Amniotic stem cell (primary cell): ENCODE measurements around the gene HEYL.

Experiments
- DNase-seq: peaks from one replicate; lab custom pipeline; 2025; lab: John Stamatoyannopoulos, UW

Gene HEYL

DNA sequence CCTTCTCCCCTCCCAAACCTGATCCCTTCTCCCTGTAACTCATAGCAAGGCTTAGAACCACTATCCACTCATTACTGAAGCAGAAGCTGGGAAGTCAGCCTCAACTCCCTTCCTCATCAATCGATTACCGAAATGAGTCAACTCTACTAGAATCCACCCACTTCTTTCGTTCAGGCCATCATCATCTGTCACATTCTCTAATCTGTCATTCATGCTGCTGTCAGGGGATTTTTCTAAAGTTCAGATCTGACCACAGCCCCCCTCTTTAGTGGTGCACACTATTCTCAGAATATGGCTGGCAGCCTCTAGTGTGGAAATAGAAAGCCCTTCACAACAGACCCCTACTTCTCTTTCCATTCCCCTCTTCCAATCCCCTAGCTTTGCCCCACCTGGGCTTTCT lies 27.3 kb upstream of the HEYL start:
- no peak for DNase-seq

DNA sequence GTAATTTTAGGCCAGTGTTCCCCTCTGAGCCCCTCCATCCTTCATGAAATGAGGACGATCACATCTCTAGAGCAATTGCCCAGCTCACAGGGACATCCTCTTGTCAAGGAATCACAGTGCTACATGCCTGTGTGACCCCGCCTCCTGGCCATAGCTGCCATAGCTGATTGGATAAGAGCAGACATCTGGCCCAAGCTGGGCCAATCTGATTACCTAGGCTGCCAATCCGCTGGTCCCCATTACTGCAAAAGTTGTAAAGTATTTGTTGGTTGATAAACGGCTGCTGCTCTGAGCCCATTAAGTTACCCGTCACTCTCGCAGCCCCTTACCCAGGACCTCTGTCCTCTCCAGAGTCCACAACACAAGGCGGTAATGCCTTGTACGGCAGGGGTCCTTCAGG lies 24.1 kb upstream of the HEYL start:
- no peak for DNase-seq

DNA sequence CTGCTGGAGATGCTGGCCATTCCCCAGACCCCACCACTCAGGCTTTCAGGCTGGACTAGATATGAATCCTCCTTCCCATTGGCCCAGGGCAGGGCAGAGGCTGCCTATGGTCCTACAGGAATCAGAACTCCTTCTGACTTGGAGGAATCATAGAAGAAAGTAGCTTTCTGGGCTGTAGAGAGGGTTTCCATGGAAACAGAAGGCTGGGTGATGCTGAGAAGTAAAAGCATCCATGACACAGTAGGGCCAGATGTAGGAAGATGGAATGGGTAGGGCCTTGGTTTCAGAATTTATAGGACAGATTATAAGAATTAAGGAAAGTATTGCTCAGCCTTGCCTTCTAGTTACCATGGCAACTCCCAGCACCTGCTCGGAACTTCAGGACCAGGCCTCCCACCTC lies 23.4 kb upstream of the HEYL start:
- no peak for DNase-seq

DNA sequence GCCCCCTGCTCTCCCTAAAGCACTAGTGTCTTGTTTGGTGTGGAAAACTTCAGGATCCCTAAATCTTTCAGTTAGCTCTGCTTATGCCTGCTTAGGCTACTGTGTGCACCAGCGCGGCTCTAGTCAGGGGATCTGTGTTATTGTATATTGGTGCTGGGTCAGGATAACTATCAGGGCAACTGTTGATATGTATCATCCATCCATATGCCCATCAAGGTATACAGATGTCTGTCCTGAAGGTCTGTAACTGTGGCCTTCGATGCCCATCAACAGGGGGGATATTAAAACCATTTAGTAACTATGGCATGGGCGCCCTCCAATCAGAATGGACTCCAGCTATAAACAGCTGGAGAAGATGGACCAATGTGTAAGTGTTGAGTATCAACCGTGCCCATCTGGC lies 20.1 kb upstream of the HEYL start:
- DNase-seq, result no peak

DNA sequence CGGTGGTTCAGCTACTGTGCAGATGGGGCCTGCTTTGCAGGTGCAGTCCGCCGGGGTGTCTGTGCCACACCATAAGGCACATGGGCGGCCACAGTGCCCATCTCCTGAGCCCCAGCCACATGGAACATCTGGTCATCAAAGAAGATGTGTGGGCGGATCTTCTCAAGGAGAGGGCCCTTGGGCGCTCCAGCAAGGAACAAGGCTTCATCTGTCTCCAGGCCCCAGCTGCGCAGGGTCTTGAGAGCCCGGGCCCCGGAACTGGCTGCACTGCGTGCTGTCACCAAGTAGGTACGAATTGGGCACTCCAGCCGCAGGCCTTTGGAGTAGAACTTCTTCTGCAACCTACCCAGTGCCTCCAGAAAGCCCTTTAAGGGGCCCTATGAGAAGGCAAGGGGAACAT lies 19.7 kb upstream of the HEYL start:
- no peak for DNase-seq

DNA sequence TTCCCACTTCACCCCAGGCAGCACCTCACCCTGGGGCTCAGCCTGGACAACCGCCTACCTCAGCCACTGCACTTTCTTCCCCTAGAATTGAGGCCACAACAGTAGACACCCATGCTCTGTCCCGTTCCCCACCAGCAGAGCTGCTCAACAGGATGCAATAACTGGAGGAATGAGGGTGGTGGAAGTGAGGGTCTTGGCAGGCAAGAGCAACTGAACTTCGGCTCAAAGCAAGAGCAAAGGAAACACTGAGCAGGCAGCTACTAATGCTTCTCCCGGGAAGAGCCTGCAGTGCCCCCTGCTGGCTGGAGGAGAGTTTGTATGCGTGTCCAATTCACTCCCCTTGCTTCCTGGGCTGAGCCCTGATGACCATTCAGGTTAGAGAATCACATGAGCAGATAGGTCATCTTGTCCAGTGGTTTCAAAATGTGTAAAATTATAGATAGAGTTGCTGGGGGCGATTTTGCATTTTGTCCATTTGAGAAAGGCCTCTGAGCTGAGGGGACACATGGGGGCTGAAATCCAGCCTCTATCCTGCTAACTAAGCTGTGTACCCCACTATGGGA lies 18.6 kb upstream of the HEYL start:
- peak; percentile 37 for DNase-seq

DNA sequence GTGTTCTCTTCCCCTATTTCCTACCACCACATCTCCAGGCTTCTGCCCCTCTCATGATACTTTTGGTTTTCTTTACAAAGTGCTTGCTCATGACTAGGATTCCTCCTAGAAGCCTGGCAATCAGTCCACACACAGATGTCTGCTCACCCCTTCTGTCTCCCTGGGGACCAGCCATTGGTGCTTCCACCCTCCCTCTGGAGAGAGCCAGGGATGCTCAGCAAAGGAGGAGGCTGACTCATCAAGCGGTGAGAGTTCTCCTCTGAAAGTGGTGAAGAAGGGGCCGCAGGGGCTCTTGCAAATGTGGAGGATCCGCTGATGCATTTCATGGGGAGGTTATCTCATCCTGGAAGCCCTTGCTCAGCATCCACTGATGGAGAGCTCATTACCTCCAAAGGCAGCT lies 18.0 kb upstream of the HEYL start:
- DNase-seq, result no peak

DNA sequence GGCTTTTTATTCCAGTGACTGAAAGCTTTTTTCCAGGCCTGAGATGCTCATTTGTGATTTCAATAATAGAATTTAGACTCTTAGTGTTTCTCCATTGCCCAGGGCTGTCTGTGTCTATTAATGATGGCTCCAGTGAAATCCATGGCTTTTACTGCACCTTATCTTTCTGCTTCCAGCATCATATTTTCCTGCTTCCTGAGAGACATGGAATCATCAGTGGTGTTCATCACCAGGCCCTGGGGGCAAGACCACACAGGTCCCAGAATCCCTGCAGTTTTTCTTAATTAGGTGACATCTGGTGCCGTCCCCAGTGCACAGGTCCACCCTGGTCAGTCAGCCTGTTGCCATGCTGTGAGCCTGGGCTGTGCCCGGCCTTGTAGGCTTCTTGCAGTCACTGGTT lies 16.9 kb upstream of the HEYL start:
- DNase-seq, result no peak

DNA sequence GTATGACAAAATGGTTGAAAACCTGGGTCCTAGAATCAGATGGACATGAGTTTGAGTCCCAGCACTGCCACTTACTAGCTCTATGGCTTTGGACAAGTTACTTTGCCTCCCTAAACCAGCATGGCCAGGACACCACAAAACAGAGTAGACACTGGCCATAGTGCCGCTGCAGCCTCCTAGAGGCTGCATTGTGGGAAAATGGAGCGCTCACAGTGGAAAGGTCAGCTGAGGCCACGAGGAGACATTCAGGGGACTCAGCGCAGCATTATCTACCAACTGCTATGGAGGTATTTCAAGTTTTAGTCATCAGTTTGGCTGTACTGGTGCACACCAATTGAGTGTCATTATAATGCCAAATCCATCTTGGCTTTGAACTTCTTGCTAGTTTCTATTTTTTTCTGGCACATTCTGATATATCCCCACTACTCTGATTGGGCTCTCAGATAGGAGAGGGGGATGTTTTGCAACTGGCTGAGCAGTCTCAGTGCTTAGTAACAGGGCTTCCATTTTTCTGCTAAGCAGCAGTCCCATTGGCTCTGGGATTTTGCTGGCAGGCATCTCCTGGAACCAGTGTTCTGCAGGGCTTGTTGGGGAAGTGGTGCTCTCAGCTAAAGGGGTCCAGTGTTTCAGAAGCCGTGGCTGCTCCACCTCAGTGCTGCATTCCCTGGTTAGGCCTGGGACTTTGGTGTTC lies 16.3 kb upstream of the HEYL start:
- DNase-seq, result no peak

DNA sequence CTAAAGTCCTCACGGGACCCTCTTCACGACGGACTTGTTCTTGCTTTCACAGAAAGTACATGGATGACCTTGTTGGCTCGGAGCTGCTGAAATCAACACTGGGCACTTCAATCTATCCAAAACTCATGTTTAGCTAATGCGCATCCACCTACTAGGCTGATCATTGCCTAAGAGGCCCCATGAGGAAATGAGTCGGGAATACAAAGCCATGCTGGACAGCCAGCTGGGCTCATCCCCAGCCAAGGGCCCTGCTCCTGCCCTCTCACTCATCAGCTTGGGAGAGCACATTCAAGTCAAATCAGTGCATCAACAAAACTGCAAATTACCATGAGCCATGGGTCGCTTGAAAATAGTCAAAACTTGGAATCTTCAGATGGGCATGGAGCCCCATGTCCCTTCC lies 14.8 kb upstream of the HEYL start:
- no peak for DNase-seq

DNA sequence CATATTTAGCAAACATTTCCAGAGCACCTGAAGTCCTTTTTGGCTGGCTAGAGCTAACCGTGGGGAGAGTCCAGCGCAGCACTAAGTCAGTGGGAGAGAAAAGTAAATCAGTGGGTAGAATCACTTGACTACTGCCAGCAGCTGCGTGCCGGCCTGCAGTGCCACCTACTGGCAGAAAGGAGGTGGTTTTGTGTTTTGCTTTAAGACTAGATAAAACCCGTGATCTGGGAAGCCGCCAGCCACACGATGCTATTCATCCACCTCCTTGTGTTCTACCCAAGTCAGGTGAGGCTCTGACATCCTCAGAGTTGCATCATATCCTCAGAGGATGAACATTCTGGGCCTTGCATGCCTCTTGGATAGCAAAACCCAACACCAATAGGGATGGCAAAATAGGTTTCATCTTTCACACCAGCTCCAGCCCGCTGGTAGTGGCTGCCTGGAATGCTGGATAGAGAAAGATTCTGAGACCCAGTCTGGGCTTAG lies 14.1 kb upstream of the HEYL start:
- no peak for DNase-seq

DNA sequence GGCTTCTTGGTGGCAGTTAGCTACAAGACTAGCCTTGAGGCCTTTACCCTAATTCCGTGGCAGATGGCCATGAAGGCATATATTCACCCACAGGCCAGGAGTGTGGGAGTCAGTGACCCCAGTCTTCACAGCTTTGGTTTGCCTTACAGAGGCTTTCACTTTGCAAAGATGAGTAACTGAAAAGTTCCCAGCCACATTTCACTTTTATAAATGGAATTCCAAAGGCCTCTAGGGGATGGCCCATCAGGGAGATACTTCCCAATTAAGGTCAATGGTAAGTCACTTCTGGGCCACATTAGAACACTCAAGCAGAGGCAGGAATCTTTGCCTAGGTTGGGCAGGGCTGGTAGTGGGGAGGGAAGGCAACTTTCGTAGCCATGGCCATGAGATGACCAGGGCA lies 13.1 kb upstream of the HEYL start:
- DNase-seq, result no peak

DNA sequence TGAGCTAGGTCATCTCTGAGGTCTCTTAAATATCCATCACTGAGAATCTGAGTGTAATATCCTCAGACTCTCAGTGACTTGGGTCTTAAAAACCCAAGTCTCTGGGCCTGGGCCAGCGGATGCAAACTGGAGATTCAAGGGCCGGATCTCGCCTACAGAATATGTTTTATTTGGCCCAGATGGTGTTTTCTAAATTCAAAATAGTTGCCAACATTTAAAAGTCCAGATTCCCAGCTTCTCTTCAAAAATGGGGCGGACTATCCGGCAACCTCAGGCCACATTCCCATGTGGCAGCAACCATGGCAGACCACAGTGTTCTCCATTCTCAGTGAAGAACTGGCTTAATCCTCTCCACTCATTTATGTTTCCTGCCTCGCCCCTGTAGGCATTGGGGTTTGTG lies 12.7 kb upstream of the HEYL start:
- DNase-seq, result no peak

DNA sequence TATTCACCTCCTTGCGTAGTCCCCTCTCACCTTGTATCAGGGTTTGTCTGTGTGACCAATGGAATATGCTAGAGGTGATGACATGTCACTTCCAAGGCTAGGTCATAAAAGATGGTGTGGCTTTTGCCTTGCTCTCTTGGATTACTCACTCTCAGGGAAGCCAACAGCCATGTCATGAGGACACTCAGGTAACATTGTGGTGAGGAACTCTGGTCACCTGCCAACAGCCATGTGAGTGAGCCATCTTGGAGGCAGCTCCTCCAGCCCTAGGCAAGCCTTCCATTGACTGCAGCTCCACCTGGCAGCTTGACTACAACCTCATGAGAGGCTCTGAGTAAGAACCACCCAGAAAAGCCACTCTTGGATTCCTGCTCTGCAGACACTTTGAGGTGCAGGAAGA lies 11.0 kb upstream of the HEYL start:
- DNase-seq, result no peak

DNA sequence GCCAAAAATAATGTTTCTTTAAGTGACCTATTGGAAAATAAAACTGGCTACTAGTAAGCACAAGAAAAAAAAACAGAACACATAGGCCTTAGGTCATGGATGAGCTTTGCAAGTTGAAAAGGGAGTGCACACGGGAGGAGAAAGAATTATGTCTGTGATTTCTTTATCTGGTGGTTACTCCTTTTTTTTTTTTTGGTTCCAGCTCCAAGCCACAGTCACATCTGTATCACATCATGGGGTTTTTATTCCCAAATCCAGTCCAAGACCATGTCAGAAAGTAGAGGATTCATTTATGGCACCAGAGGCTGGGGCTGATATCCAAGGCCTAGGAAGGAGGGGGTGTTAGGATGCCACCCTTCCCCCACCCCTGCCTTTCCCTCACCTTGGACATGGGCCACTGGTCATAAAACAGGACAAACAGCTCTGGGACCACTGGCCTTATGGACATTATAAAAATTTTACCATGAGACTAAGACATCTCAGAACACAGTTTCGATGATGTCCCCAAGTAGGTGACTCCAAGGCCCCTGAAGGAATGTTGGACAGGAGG lies 10.3 kb upstream of the HEYL start:
- DNase-seq, result no peak

DNA sequence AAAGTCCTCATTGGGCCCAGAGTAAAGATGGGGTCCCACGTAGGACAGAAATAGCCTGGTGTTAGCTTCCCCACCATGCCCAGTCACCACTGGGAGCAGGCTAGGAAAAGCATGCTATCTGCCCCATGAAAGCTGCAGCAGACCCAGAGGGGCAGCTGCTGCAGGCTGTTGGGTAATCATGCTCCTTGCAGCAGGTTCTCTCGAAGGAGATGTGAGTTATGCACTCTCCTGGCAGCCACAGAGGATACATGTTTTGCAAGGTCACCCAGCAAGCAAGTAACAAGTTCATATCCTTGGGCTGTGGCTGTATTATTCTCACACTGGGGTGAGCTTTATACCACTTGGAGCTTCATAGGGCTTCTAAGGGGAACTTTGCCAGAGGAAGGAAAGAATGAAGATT lies 9.1 kb upstream of the HEYL start:
- no peak for DNase-seq

DNA sequence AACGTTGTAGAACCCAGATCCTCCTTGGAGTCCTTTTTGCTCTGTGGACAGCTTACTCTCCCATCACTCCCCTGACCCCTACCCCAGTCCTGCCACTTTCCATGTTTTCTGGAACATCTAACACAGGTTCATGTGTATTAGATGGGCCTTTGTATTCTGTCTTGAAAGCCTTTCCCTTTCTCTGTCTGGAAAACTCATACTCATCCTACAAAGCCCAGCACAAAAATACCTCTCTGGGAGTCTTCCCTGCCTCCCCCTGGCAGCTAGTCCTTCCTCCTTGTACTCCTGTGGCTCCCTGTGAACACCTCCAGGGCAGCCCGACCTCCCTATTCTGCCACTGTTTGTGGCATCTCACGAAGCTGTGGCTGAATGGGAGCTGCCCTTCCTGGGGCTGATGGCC lies 7.8 kb upstream of the HEYL start:
- DNase-seq, result no peak

DNA sequence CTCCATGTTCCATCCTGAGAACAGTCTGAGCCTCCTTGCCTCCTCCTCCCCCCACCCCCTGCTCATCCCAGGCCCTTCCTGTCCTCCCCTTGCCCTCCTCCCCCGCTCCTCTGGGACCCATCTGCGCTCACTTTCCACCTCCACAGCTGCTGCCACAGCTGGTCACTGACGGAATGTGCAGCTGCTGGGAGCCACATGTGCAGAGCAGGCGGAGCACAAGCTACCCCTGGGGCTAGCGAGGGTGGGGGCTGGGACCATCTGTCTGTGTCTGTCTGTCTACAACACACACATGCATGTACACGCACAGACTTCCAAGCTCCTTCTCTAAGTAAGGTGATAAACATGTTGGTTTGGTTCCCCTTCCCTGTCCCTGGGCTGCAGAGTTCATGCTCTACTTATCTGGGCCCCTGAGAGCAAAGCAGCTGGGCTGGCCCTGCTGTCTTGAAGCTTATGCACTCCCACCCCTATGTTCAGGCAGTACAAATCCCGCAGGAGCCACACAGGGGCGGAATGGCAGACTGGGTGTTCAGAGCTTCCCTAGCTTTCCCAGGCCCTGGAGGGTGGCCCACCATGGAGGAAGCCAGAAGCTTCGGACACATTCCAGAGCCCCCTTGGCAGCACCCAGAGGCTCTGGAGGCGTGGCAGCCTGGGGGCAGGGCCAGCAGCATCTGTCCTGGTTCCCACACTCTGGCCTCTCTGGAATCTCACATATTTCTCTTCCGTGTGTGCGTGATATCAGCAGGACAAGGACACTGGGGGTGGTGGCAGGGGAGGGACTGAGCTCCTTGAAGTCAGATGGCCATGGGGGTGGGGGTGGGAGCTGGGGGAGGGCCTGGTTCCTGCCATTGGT lies 7.0 kb upstream of the HEYL start:
- DNase-seq, result no peak

DNA sequence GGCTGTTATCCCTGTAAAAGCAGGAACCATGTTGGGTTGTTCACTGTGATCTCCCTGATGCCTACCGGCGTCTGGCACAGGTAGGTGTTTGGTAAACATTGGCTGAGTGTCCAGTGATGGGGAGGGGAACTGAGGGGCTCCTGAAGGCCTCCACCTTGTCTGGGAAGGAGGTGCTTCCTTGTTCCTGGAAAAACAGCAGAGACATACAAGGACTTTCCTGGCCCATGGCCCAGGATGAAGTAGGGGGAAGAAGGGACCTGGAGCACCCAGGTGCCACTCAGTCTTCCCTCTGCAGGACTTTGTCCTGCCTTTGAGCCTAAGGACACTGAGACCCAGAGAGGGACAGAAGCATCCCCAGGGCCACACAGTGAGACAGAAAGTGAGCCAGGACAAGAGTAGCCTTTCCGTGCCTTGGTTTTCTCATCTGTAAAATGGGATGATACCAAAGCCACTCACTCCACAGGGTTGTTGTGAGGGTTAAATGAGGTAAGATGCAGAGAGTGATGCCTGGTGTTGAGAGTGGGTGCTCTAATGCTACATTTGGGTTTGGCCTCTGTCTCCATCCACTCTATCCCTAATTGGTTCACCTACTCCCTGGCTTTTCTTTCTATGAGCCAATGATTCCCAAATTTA lies 6.1 kb upstream of the HEYL start:
- DNase-seq, result no peak

DNA sequence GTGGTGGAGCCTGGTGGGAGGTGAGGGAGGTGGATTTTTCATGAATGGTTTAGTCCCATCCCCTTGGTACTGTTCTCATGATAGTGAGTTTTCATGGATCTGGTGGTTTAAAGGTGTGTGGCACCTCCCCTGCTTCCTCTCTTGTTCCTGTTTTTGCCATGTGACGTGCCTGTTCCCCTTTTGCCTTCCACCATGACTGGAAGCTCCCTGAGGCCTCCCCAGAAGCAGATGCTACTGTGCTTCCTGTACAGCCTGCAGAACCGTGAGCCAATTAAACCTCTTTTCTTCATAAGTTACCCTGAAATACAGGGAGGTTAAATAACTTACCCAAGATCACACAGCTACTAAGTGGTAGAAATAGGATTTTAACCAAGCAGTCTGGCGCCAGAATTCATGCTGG lies 4.3 kb upstream of the HEYL start:
- DNase-seq, result no peak

DNA sequence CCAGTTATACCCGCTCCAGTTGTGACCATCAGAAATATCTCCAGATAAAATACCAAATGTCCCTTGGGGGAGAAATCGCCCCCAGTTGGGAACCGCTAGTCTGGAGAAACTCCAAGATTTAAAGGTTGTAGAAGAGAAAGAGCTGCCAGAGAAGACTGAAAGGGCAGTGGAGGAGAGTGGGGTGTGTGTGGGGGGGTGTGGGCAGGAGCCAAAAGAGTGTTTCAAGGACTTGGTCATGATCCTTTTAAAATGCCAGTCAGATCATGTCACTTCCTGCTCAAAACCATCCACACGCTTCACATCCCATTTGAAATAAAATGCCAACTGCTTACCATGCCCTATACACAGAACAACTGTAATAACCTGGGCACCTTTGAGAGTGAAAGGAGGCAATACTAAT lies 3.4 kb upstream of the HEYL start:
- DNase-seq, result no peak

DNA sequence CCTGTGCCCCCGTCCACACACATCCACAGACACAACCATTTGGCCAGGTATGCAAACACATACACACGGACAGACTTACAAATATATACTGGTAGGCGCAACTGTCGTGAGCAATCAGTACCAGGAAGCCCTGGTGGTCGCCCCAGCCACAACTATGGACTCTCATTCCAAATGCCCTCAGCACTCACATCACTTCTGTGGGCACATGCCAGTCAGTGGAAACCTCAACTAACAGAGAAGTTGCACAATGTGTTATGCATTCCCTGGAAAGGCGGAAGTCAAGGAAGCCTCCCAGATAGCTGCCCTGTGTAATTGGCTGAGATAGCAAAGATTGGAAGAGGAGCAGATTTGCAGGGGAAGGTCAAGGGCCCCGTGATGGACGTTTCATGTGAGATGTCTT lies 1.4 kb upstream of the HEYL start:
- DNase-seq, result no peak

DNA sequence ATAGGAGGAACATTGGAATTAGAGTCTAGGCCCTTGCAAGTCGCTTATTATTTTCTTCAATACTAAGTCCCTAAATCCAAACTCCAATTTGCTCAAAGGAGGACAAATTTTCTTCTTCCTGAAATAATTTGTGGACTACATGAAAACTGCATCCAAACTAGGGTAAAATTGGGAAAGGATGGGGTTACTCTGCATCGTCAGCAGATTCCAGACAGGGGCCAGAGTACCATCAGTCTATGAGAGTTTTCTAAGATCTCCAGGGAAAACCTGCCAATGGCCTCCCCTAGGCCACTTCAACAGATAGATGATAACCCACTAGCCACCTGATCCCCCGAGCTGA lies 508 bp downstream of the HEYL start:
- no peak for DNase-seq
